ENCODE data around the gene TENM4. TPM values are rescaled to one million over a fixed set of nuclear protein-coding genes. Genes with fewer than 3 reads are reported as not detected.

Gene TENM4
- total RNA-seq, 1 experiment from 2014 or later, result 25.0 TPM

DNA sequence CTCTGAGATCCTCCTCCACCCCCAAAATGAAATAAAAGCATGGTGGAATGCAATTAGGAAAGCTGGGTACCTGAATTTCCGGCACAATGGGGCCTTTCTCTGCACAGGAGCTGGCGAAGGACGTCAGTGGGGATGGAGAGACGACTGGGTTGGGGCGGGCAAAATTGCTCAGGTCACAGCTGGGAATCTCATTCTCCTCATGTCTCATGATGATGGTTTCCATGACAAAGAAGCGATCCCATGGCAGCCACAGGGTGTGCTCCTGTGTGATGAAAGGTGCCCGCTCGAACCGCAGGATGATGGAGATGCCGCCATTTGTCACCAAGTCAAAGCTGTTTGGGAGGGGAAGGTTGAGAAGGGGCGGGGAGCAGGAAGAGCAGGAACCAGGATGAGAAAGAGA is 708.6 kb downstream of the TENM4 start:
- ChIA-PET POLR2A (no interaction called here), CTCF (interaction anchor here (0.8 to 4.1 kb wide), 3 partner anchors 11 to 87 kb away, joined by 3 to 23 read pairs (median 3); no protein-coding TSS in a partner anchor)
- H3K27me3 Mint-ChIP-seq (ENCODE audit: low read depth), result no peaks in the 10 kb centered on the region
- H3K4me3 Mint-ChIP-seq, result no peak overlapping the region
- TF ChIP-seq FOXP1 (CRISPR knock-in tag; IDR thresholded peaks at IDR 0.05; ENCODE audit: borderline replicate concordance), result no peak
- TF ChIP-seq, protein P1, sequence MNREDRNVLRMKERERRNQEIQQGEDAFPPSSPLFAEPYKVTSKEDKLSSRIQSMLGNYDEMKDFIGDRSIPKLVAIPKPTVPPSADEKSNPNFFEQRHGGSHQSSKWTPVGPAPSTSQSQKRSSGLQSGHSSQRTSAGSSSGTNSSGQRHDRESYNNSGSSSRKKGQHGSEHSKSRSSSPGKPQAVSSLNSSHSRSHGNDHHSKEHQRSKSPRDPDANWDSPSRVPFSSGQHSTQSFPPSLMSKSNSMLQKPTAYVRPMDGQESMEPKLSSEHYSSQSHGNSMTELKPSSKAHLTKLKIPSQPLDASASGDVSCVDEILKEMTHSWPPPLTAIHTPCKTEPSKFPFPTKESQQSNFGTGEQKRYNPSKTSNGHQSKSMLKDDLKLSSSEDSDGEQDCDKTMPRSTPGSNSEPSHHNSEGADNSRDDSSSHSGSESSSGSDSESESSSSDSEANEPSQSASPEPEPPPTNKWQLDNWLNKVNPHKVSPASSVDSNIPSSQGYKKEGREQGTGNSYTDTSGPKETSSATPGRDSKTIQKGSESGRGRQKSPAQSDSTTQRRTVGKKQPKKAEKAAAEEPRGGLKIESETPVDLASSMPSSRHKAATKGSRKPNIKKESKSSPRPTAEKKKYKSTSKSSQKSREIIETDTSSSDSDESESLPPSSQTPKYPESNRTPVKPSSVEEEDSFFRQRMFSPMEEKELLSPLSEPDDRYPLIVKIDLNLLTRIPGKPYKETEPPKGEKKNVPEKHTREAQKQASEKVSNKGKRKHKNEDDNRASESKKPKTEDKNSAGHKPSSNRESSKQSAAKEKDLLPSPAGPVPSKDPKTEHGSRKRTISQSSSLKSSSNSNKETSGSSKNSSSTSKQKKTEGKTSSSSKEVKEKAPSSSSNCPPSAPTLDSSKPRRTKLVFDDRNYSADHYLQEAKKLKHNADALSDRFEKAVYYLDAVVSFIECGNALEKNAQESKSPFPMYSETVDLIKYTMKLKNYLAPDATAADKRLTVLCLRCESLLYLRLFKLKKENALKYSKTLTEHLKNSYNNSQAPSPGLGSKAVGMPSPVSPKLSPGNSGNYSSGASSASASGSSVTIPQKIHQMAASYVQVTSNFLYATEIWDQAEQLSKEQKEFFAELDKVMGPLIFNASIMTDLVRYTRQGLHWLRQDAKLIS (CRISPR knock-in tag; IDR thresholded peaks at IDR 0.05; ENCODE audit: borderline replicate concordance), result no peak
- TF ChIP-seq, protein P2, sequence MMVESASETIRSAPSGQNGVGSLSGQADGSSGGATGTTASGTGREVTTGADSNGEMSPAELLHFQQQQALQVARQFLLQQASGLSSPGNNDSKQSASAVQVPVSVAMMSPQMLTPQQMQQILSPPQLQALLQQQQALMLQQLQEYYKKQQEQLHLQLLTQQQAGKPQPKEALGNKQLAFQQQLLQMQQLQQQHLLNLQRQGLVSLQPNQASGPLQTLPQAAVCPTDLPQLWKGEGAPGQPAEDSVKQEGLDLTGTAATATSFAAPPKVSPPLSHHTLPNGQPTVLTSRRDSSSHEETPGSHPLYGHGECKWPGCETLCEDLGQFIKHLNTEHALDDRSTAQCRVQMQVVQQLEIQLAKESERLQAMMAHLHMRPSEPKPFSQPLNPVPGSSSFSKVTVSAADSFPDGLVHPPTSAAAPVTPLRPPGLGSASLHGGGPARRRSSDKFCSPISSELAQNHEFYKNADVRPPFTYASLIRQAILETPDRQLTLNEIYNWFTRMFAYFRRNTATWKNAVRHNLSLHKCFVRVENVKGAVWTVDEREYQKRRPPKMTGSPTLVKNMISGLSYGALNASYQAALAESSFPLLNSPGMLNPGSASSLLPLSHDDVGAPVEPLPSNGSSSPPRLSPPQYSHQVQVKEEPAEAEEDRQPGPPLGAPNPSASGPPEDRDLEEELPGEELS (CRISPR knock-in tag; IDR thresholded peaks at IDR 0.05), result no peak
- TF ChIP-seq JUN (CRISPR knock-in tag; IDR thresholded peaks at IDR 0.05), result no peak
- no peak for TF ChIP-seq CREM (CRISPR knock-in tag; IDR thresholded peaks at IDR 0.05)
- TF ChIP-seq, protein P3, sequence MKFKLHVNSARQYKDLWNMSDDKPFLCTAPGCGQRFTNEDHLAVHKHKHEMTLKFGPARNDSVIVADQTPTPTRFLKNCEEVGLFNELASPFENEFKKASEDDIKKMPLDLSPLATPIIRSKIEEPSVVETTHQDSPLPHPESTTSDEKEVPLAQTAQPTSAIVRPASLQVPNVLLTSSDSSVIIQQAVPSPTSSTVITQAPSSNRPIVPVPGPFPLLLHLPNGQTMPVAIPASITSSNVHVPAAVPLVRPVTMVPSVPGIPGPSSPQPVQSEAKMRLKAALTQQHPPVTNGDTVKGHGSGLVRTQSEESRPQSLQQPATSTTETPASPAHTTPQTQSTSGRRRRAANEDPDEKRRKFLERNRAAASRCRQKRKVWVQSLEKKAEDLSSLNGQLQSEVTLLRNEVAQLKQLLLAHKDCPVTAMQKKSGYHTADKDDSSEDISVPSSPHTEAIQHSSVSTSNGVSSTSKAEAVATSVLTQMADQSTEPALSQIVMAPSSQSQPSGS (CRISPR knock-in tag; IDR thresholded peaks at IDR 0.05; ENCODE audit: borderline replicate concordance, low read depth), result no peak
- TF ChIP-seq SP1 (CRISPR knock-in tag; conservative IDR thresholded peaks at IDR 0.05), result no peak
- no peak for TF ChIP-seq TP53 (CRISPR knock-in tag; IDR thresholded peaks at IDR 0.05)
- TF ChIP-seq, protein P4, sequence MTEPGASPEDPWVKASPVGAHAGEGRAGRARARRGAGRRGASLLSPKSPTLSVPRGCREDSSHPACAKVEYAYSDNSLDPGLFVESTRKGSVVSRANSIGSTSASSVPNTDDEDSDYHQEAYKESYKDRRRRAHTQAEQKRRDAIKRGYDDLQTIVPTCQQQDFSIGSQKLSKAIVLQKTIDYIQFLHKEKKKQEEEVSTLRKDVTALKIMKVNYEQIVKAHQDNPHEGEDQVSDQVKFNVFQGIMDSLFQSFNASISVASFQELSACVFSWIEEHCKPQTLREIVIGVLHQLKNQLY (CRISPR knock-in tag; IDR thresholded peaks at IDR 0.05), result no peak
- TF ChIP-seq, protein P5, sequence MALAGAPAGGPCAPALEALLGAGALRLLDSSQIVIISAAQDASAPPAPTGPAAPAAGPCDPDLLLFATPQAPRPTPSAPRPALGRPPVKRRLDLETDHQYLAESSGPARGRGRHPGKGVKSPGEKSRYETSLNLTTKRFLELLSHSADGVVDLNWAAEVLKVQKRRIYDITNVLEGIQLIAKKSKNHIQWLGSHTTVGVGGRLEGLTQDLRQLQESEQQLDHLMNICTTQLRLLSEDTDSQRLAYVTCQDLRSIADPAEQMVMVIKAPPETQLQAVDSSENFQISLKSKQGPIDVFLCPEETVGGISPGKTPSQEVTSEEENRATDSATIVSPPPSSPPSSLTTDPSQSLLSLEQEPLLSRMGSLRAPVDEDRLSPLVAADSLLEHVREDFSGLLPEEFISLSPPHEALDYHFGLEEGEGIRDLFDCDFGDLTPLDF (CRISPR knock-in tag; IDR thresholded peaks at IDR 0.05), result no peak
- TF ChIP-seq, protein P6, sequence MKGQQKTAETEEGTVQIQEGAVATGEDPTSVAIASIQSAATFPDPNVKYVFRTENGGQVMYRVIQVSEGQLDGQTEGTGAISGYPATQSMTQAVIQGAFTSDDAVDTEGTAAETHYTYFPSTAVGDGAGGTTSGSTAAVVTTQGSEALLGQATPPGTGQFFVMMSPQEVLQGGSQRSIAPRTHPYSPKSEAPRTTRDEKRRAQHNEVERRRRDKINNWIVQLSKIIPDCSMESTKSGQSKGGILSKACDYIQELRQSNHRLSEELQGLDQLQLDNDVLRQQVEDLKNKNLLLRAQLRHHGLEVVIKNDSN (CRISPR knock-in tag; IDR thresholded peaks at IDR 0.05), result no peak
- no peak for TF ChIP-seq ZNF416 (CRISPR knock-in tag; IDR thresholded peaks at IDR 0.05)
- no peak for TF ChIP-seq NR1H2 (CRISPR knock-in tag; IDR thresholded peaks at IDR 0.05)
- TF ChIP-seq ATF1 (CRISPR knock-in tag; IDR thresholded peaks at IDR 0.05), result no peak
- TF ChIP-seq NR2C2 (CRISPR knock-in tag; IDR thresholded peaks at IDR 0.05), result no peak
- no peak for TF ChIP-seq ZNF317 (CRISPR knock-in tag; IDR thresholded peaks at IDR 0.05; ENCODE audit: borderline replicate concordance, low read depth)
- TF ChIP-seq MYBL2 (CRISPR knock-in tag; IDR thresholded peaks at IDR 0.05), result no peak
- no peaks in the 10 kb centered on the region for H3K9me3 Mint-ChIP-seq
- H3K27ac Mint-ChIP-seq, result no peak overlapping the region
- no peaks in the 10 kb centered on the region for H3K36me3 Mint-ChIP-seq
- DNase-seq (ENCODE audit: low spot score) (no peak), ATAC-seq (no peak)
- peaks cover 3% of the 10 kb centered on the region; the same call in 1 of the 2 replicates for H3K4me1 Mint-ChIP-seq

Data from WTC11 (cell line).